T-helper 17 cell (primary cell): Measurements from ENCODE around the gene GAS2L3. TPM values are rescaled to one million over a fixed set of nuclear protein-coding genes. Genes with fewer than 3 reads are reported as not detected.

Experiments
- total RNA-seq, 4 donors: library from RNA in 2 of 4; stranded (reverse) in 2 of 4; gene quantifications; one replicate each; pipeline ENCODE4 v1.2.3 and lab custom pipeline; 2022 to 2026

The GAS2L3 gene
- total RNA-seq, 2 donors from 2014 or later, result 0.44 to 0.47 TPM

Other genes starting within 250 kb of the GAS2L3 start
- not detected for gene SLC17A8, start 216.6 kb upstream of the GAS2L3 start, total RNA-seq
- not detected for gene NR1H4, start 99.8 kb upstream of the GAS2L3 start, total RNA-seq
- not detected for gene ANO4, start 221.1 kb downstream of the GAS2L3 start, total RNA-seq